NCI-H2107 treated with DMSO at 0.1 percent for 48 hours (cell line): Measurements from ENCODE around the gene RBSN.
"Not testable (repeated sequence)": the region's sequence is repeated elsewhere in the genome, so short reads cannot be mapped to it uniquely, and the experiment has no call there.

ENCODE experiments used
- DNase-seq: peaks from one replicate; lab custom pipeline; 2025; ENCODE audit not compliant: unreplicated experiment; lab: John Stamatoyannopoulos, UW

Gene RBSN

GRCh38 chr3:15098503-15099363 is at the start of gene RBSN:
Gene RBSN (minus strand): TSS chr3:15099148. CDS start chr3:15096120, 3,028 bp downstream.
- DNase-seq, result peak; percentile 76

DNA sequence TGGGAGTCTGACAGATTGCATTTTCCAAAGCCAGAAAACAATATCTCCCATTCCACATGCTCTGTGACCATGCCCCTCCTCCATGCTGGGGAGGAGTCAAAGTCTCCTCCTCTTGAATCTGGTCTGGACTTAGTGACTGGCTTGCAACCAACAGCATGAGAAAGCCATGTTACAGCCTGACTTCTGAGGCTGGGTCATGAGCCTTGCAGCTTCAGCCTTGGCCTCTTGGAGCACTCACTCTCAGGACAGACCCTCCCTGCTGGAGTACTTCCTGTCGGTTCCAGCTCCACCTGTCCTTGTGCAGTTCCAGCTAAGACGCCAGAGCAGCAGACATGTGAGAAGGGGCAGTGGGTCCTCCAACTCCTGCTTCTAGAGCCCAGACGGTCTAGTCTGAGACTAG is 49.7 kb upstream of the RBSN start:
- DNase-seq, result no peak

DNA sequence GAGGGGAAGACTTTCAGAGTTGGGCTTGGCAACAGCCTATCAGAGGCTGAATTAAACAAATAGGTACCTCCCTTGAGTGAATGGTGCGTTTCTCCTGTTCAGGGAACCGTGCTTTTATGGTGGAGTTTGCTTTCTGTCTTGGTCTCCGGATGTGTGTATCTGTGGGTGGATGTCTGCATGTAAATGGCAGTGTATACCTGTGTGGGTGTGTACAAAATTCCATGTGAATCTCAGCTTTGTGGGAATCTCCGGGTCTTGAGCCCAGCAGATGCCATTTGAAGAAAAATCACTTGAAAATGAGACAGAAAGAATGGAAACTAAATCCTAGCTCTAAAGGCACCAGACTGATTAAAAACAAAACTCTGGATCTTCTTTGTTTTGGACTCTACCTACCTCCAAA is 37.9 kb upstream of the RBSN start:
- not testable (repeated sequence) for DNase-seq

GRCh38 chr3:15134968-15135367 is 36.0 kb upstream of the RBSN start:
- not testable (repeated sequence) for DNase-seq

DNA sequence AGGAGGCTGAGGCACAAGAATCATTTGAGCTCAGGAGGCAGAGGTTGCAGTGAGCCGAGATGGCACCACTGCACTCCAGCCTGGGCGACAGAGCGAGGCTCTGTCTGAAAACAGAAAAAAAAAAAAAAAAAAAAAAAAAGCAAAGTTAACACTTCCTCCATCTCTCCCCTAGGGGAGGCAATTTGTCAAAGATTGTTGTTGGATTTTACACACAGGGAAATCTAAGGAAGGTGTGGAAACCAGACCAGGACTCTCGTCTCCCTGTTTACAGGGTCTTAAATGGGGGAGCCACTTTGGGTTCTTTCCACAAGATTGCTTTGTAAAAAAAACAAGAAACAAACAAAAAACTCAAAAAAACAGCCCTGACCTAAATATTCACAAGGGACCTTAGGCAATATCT is 29.5 kb upstream of the RBSN start:
- not testable (repeated sequence) for DNase-seq

DNA sequence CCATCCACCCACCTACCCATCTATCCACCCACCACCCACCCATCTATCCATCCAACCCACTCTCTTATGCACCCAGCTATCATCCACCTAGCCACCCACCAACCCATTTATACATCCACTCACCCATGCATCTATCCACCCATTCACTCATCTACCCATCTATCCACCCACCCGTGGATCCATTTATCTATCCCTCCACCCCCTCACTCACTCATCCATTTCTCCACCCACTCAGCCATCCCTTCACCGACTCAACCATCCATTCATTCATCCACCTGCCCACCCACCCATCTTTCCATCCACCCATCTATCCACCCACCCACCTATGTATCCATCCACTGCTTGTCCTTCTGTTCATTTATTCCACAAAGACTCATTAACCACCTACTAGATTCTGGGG is 28.0 kb upstream of the RBSN start:
- DNase-seq, result not testable (repeated sequence)

GRCh38 chr3:15122398-15122797 is 23.4 kb upstream of the RBSN start:
- no peak for DNase-seq

DNA sequence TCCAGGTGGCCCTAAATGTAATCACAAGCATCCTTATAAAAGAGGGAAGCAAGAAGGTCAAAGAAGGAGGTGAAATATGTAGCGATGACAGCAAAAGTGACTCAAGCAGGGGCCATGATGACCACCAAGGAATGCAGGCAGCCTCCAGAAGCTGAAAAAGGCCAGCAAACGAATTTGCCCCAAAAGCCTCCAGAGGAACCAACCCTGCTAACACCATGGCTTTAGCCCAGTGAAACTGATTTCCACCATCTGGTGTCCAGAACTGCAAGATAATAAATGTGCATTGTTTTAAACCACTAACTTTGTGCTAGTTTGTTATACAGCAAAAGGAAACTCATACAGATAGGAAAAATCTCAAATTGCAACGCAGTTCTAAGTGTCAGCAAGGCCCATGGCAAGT is 23.0 kb upstream of the RBSN start:
- no peak for DNase-seq

- DNase-seq, result peak; percentile 48
Measured at GRCh38 chr3:15120986-15121385, 22.0 kb upstream of the RBSN start.

DNA sequence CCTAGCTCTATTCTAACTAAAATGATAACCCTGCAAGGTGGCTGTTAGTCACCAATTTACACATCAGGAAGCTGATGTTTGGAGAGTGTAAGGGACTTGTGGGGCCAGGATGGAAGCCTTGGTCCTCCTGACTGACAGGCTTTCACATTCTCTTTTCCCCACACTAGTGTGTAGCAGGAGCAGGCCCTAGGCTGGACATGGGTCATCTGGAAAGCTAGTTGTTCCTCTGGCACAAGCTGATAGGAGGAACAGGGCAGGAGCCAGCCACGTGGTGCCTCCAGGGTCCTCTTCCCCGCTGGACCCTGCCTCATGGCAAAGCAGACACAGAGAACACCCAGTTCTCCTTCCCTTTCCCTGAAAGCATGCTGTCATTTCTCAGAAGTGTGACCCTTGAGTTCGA is 18.1 kb upstream of the RBSN start:
- no peak for DNase-seq

DNA sequence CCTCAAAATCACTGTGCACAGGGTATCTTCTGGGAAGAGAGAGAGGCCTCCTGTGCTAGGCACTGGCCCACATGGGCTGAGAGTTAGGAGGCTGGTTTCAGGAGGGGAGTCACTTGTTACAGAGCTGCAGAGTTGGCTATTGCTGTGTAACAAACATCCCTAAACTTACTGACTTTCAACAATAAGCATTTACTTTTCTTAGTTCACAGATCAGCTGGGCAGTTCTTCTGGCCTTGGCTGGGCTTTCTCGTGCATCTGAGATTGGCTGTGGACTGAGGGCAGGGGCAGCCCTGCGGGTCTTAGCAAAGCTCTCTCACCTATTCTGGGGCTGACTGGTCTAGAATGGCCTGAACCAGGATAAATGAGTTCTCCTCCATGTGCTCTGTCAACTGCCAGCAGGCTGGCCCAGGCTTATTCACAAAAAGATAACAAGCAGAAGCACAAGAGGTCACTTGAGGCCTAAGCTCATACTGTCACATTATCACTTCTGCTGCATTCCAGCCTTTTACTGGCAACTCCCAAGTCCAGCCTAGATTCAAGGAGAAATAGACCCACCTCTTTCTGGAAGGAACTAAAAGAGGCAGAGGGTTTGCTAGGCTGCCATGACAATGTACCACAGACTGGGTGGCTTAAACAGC is 17.2 kb upstream of the RBSN start:
- no peak for DNase-seq

DNA sequence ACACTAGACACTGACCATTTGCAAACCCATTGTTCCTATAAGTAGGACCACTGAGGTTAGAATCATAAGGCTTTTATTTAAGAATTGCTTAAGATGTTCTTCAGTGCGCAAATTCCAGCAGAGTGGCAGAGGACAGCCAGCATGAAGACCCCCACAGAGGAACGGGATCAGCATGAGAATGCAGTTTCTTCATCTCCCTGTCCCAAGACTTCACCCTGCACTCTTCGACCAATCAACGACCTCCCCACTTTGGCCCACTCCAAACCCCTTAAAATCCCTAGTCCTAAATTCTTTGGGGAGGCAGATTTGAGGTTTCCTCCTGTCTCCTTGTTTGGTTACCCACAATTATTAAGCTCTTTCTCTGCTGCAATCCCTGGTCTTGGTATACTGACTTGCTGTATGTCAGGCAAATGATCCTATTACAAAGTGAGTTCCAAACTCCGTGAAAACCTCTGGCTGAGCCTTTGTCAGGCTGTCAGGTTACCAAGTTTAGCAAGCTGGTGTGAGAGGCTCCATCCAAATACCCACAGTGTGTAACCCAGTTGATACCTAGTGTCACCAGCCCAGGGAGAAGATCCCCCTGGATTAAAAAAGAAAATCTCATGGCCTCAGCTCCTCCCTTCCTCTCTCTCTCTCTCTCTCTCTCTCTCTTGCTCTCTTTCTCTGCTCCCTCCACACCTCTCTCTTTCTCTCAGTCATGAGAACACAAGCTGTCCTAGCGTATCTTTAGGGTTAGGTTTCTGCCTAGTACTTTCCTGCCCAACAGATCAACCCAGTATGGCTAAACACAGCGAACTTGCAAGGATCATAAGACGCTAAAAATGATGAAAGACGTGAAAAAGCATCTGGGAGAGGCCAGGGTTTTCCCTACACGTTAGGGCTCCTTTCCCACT is 15.8 kb upstream of the RBSN start:
- no peak for DNase-seq

DNA sequence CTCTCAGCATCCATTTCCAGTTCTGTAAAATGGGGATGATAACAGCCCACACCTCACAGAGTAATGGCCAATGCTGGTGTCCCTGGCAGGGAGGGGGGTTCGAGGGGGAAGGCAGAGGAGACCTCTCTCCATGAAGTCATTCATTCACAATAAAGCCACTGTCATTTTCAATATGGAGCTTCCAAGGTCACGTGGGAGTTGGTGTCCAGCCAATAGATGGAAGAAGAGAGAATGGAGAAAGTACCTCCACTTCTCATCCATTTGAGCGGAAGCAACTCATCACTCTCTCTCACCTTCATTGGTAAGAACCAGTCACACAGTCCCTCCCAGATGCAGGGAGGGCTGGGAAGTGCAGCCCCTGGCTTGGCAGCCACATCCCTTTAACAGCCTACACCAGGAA is 14.9 kb upstream of the RBSN start:
- no peak for DNase-seq

GRCh38 chr3:15113471-15113870 is 14.5 kb upstream of the RBSN start:
- no peak for DNase-seq

DNA sequence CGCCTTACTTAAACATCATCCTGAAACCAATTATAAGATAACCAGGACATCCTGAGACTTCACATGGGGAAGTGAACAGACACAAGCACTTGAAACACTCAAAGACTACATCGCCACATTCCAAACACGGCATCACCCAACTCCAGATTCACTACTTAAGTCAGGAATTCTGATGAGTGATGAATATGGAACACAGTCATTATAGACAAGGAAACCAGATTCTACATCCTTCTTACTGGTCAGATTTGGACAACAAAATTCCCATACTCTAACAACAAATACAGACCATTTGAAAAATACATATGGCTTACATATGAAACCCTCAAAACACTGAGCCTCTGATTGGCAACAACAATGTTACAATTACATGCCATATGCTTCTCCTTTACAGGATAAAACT is 13.1 kb upstream of the RBSN start:
- no peak for DNase-seq

- no peak for DNase-seq
Measured at GRCh38 chr3:15110206-15110605, 11.3 kb upstream of the RBSN start.

- no peak for DNase-seq
Measured at GRCh38 chr3:15108869-15109268, 9.9 kb upstream of the RBSN start.

DNA sequence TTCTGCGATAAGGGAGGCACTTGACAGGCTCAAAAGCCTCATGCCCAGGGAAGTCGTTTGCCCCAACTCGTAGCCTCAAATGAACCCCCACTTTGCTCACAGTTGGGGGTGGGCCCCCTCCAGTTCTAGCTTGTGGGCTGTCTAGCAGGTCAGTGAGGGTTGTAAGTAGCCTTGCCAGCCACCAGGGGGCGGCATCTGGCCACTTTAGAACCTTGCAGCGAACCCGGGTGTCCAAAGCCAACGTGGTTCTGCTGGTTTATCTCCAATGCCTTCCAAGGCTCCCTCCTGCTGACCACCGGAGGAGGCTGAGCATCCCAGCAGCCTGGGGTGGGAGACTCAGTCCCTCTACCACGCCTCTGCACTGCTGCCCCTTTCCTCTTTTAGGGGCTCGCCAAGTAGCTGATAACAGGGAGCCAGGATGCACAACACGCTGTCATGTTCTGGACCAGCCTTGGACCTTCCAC is 9.2 kb upstream of the RBSN start:
- peak; percentile 1 for DNase-seq

DNA sequence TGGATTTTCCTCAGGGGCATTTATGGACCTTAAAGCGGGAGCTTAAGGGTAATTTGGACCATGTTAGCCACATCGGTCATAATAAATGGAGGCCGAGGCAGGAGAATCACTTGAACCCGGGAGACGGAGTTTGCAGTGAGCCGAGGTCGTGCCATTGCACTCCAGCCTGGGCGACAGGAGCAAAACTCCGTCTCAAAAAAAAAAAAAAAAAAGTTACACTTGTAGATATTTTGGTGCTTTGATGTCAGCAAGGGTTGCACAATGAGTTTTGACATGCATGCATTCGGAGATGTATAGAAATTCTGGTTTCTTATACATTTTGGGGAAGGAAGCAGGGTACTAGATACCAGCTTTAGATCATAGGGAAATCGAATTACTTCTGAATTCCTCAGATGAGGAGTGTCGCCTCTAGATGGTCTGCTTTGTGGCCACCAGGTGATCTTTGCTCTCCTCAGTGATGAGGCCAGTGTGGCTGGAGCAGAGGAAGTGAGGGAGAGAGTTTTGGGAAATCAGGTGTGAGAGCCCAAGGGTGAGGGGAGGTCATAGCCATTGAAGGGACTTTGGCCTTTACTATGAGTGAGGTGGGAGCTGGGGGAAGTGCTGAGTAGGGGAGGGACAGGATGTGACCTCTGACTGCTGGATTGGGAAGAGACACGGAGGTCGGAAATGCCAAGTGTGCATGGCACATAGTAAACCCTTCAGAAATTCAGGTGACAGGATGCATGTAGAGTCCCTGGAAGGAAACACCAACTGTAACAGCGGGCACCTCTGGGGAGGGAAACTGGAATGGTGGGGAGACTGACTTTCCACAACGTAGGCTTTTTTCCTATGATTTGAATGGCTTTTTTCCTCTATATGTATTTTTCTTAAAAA is 8.4 kb upstream of the RBSN start:
- no peak for DNase-seq

GRCh38 chr3:15102836-15103235 is 3.9 kb upstream of the RBSN start:
- no peak for DNase-seq
